Measurements from ENCODE around the gene C2orf78. TPM values are rescaled to one million over a fixed set of nuclear protein-coding genes. Genes with fewer than 3 reads are reported as not detected.

The C2orf78 gene
- total and polyA plus RNA-seq, 2 of the 4 experiments (the other 2 are of a cell fraction), result 0.03 TPM; not detected in 1

DNA sequence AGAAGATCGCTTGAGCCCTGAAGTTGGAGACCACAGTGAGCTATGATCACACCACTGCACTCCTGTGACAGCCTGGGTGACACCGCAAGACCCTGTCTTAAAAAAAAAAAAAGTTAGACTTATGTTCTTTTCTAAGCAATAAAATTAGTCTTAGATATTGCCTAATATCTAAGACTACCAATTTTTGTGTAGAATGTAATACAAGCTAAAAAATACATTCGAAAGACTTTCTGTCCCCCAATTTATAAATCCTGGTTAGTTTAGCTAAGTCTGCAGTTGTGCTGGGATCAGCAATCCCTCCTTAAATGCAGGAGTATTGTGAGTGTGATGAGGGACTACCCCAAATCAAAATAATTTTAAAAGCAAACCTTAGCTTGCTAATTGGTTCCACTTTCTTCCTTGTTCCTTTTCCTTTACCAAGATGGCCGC lies 44.4 kb downstream of the C2orf78 start:
- peak overlapping the region; percentile 77; the same call in 1 of the 2 replicates for H3K4me2 ChIP-seq (ENCODE audit: low read depth, low read length)
- peak overlapping the region; percentile 65; the same call in 1 of the 2 replicates for H3K4me3 ChIP-seq (ENCODE audit: insufficient read depth, low read depth, low read length)
- peak overlapping the region; percentile 49; the same call in 1 of the 2 replicates for H3K4ac ChIP-seq (ENCODE audit: low read depth, low read length)
- ChIA-PET POLR2A (ENCODE audit: unreplicated experiment) (interaction anchor here (0.6 to 1.4 kb wide), 3 partner anchors 64 to 165 kb away, joined by 3 to 20 read pairs (median 4); partner anchors contain the start of gene ACTG2), CTCF (interaction anchor here (0.6 to 0.7 kb wide), 3 partner anchors 256 to 749 kb away, joined by 4 to 8 read pairs (median 4); no protein-coding TSS in a partner anchor)
- dilution Hi-C loops (cut with HindIII; ENCODE audit: low sequenced_read_pairs, unreplicated experiment) (loop anchor here (25.0 kb wide), 1 partner anchor 284 kb away; no protein-coding TSS in a partner anchor), in situ Hi-C loops (cut with MboI; ENCODE audit: low sequenced_read_pairs) (loop anchor here (10.0 to 25.0 kb wide), 2 partner anchors 156 to 309 kb away; partner anchors contain the start of genes BOLA3 and TET3), intact Hi-C loops (cut with micrococcal nuclease) (loop anchor here (2.0 kb wide), 2 partner anchors 42 to 66 kb away; no protein-coding TSS in a partner anchor)
- no peaks in the 10 kb centered on the region for H4K20me1 ChIP-seq (ENCODE audit: insufficient read depth, low read length)
- WGBS, 2 experiments (ENCODE audit: extremely low coverage in 2 of 2, insufficient read length in 1 of 2), result no CpG with 5 or more reads among the region's 4 CpGs
- no peak overlapping the region for H3K56ac ChIP-seq (ENCODE audit: extremely low read depth, insufficient read depth, low read length)
- no peak overlapping the region for H2AK5ac ChIP-seq (ENCODE audit: low read depth, low read length)
- H3K9ac ChIP-seq (ENCODE audit: low read depth, low read length), result no peak overlapping the region
- peak overlapping the region; percentile 98 for H2AFZ ChIP-seq (replicated peaks; ENCODE audit: low read length, poor library complexity)
- H4K8ac ChIP-seq (ENCODE audit: low read depth in 2 of 2, low read length in 2 of 2), result peak overlapping the region; percentile 75 to 96
- H3K27me3 ChIP-seq (ENCODE audit: control insufficient read depth, insufficient read depth, low read length), result no peaks in the 10 kb centered on the region
- H2AK9ac ChIP-seq (replicated peaks; ENCODE audit: low read depth, low read length, poor library complexity), result no peak overlapping the region
- no peak overlapping the region for H4K91ac ChIP-seq (ENCODE audit: insufficient read depth, low read depth, low read length)
- TF ChIP-seq SMC3 (IDR thresholded peaks at IDR 0.05; ENCODE audit: low read depth, low read length) (no peak), NFE2L2 (IDR thresholded peaks at IDR 0.05; ENCODE audit: low read depth, low read length) (no peak), RCOR1 (IDR thresholded peaks at IDR 0.05; ENCODE audit: insufficient replicate concordance, low read length) (no peak), MAZ (IDR thresholded peaks at IDR 0.05; ENCODE audit: borderline replicate concordance, low read depth, low read length) (no peak), MAFK (IDR thresholded peaks at IDR 0.05; ENCODE audit: low read depth, low read length) (no peak), CEBPB (IDR thresholded peaks at IDR 0.05; ENCODE audit: low read depth, low read length) (no peak), FOS (IDR thresholded peaks at IDR 0.05; ENCODE audit: low read depth, low read length) (no peak)
- ATAC-seq (ENCODE audit: low read depth), result no peak
- no peak overlapping the region for H3K27ac ChIP-seq (ENCODE audit: insufficient read depth, low read length)
- peak overlapping the region; percentile 84 for H3K14ac ChIP-seq (replicated peaks; ENCODE audit: low read depth, low read length)
- H2BK5ac ChIP-seq (ENCODE audit: low read depth, low read length, poor library complexity, severe bottlenecking), result peak overlapping the region; percentile 36
- 0 out of 2 replicates have a peak overlapping the region, but pooled peaks have one; percentile 33 for H2BK120ac ChIP-seq (ENCODE audit: low read depth, low read length)
- H3K36me3 ChIP-seq (ENCODE audit: control insufficient read depth, insufficient read depth, low read length), result peaks cover 2% of the 10 kb centered on the region; the same call in 1 of the 2 replicates
- no peak overlapping the region for H3K18ac ChIP-seq (ENCODE audit: low read depth, low read length)
- DNase-seq, result no peak
- H4K5ac ChIP-seq (ENCODE audit: low read depth, low read length), result peak overlapping the region; percentile 50
- no peak overlapping the region for H3K23ac ChIP-seq (ENCODE audit: low read depth, low read length)
- peaks cover 3% of the 10 kb centered on the region; the same call in 1 of the 2 replicates for H3K4me1 ChIP-seq (ENCODE audit: control insufficient read depth, insufficient read depth, low read length)
- no peaks in the 10 kb centered on the region for H3K9me1 ChIP-seq (ENCODE audit: insufficient read depth, low read length)
- H2BK20ac ChIP-seq (ENCODE audit: low read depth, low read length), result peak overlapping the region; percentile 17; the same call in 1 of the 2 replicates
- H3K79me1 ChIP-seq (ENCODE audit: low read depth in 1 of 2, low read length in 2 of 2), result peaks cover 23 to 39% of the 10 kb centered on the region in 2 experiments; a peak in 3 of 4 replicates
- no peak overlapping the region for H2BK15ac ChIP-seq (ENCODE audit: low read depth, low read length)
- H3K9me3 ChIP-seq (ENCODE audit: control insufficient read depth, insufficient read depth, low read length), result no peaks in the 10 kb centered on the region
- no TSS peak for BruUV-seq (replicated peaks)

Measured in IMR-90 (cell line).